GM12878 (cell line): ENCODE results near the gene NIN. TPM values are rescaled to one million over a fixed set of nuclear protein-coding genes. Genes with fewer than 3 reads are reported as not detected.

Experiments used
- ATF2 ChIP-seq: IDR thresholded peaks from 2 replicates; pipeline ENCODE4 v1.6.1; 2012; ENCODE audit warnings: low read length, inconsistent platforms
- POLR2A ChIP-seq: IDR thresholded peaks from 2 replicates; pipeline ENCODE4 v1.6.1; 2011; ENCODE audit warnings: low read depth, mild to moderate bottlenecking, low read length
- RELB ChIP-seq: fragments of 450-650 bp; IDR thresholded peaks from 2 replicates; pipeline ENCODE4 v1.6.1; 2017; ENCODE audit warnings: low read depth, mild to moderate bottlenecking, moderate library complexity
- SIX5 ChIP-seq: IDR thresholded peaks from 2 replicates; pipeline ENCODE4 v1.6.1; 2011; ENCODE audit warnings: mild to moderate bottlenecking, low read depth, low read length, moderate library complexity; ENCODE audit not compliant: severe bottlenecking
- SKIL ChIP-seq: fragments of 450-650 bp; IDR thresholded peaks from 2 replicates; pipeline ENCODE4 v1.6.1; 2017; ENCODE audit warnings: mild to moderate bottlenecking, low read depth, inconsistent platforms; ENCODE audit not compliant: poor library complexity, severe bottlenecking
- polyA plus RNA-seq, 11 experiments: library from polyadenylated mRNA; depleted of rRNA in 4 of 11; unstranded in 6 of 11; stranded (reverse) in 5 of 11; fragments of >200 nt; fragmentation: Nextera tagmentation in 4 of 11; fragmentation: Illumina TruSeq in 1 of 11; extraction: Ambion mirVana in 4 of 11; extraction: Trizol in 1 of 11; gene quantifications; 1 replicate in 1 of 11; 2 replicates in 10 of 11; pipeline versions ENCODE4 v1.2.1 to v1.2.3, GENCODE V29; 2011 to 2016; ENCODE audit warnings: inconsistent platforms in 2 of 11, missing spikeins in 2 of 11, low read depth in 1 of 11
- total RNA-seq, 4 experiments: library from RNA; depleted of rRNA in 3 of 4; stranded (reverse); fragments of >200 nt in 3 of 4; fragmentation: Illumina TruSeq in 1 of 4; extraction: Trizol in 1 of 4; gene quantifications; 2 replicates each; pipeline versions ENCODE4 v1.2.1 to v1.2.3, GENCODE V29; 2013 to 2021

Gene NIN
- total and polyA plus RNA-seq, 10 of the 15 experiments (the other 5 are each of a cell fraction or from before 2014, with no cell fraction given): 16.2 to 135 (median 70.3) TPM

- TF ChIP-seq SKIL: peak; percentile 72
- TF ChIP-seq SIX5: no peak
- peak; percentile 50; the same call in 1 of the 2 replicates for TF ChIP-seq POLR2A
- TF ChIP-seq ATF2: peak; percentile 25; the same call in 1 of the 2 replicates
- TF ChIP-seq RELB: peak; percentile 47; the same call in 1 of the 2 replicates
These were observed 9.2 kb downstream of the NIN start (continued) for GRCh38 chr14:50821510-50822464.
